ENCODE results near the gene SPAG9. TPM values are rescaled to one million over a fixed set of nuclear protein-coding genes. Genes with fewer than 3 reads are reported as not detected.

SPAG9 gene
- total RNA-seq, 1 experiment from 2014 or later, result 144 TPM

DNA sequence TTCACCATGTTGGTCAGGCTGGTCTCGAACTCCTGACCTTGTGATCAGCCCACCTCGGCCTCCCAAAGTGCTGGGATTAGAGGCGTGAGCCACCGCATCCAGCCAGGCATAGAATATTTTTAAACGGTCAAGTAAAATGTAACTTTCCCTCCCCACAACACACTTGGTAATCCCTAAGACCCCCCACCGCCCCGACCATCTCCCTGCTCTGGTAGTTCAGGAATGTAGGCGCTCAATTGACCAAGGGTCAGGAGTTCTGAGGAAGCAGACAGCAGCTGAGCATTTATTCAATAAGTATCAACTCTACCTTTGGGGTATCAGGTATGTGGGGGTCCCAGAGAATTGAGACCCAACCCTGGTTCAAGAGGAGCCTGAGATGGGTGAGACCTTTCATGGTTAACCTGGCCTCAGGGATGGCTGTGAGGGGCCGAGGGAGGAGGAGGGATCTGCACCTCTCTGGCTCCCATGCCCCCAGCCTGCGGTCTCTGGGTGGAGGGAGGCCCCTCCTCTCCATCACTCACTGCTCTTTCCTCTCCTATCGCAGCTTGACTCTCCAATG is 206.1 kb downstream of the SPAG9 start:
- CTCF ChIA-PET, result no interaction called here
- POLR2A ChIA-PET, result no interaction called here
- H3K27ac ChIP-seq (ENCODE audit: low read length), result no peak overlapping the region
- BruUV-seq (replicated peaks), result no TSS peak
- in situ Hi-C loops (cut with HindIII; ENCODE audit: low pct_unique_long_range_greater_than_20kb, low sequenced_read_pairs) (no loop called here), intact Hi-C loops (cut with micrococcal nuclease; ENCODE audit: unreplicated experiment) (no loop called here)
- H3K27me3 ChIP-seq (ENCODE audit: control insufficient read depth, insufficient read depth, low read length), result no peaks in the 10 kb centered on the region
- no peak for DNase-seq (ENCODE audit: low read depth, low spot score)
- no peak overlapping the region for H3K4me3 ChIP-seq (ENCODE audit: low read depth in 2 of 2, low read length in 2 of 2)
- no peaks in the 10 kb centered on the region for H3K9me3 ChIP-seq (ENCODE audit: control insufficient read depth, insufficient read depth, low read depth, low read length)
- TF ChIP-seq, protein P1, sequence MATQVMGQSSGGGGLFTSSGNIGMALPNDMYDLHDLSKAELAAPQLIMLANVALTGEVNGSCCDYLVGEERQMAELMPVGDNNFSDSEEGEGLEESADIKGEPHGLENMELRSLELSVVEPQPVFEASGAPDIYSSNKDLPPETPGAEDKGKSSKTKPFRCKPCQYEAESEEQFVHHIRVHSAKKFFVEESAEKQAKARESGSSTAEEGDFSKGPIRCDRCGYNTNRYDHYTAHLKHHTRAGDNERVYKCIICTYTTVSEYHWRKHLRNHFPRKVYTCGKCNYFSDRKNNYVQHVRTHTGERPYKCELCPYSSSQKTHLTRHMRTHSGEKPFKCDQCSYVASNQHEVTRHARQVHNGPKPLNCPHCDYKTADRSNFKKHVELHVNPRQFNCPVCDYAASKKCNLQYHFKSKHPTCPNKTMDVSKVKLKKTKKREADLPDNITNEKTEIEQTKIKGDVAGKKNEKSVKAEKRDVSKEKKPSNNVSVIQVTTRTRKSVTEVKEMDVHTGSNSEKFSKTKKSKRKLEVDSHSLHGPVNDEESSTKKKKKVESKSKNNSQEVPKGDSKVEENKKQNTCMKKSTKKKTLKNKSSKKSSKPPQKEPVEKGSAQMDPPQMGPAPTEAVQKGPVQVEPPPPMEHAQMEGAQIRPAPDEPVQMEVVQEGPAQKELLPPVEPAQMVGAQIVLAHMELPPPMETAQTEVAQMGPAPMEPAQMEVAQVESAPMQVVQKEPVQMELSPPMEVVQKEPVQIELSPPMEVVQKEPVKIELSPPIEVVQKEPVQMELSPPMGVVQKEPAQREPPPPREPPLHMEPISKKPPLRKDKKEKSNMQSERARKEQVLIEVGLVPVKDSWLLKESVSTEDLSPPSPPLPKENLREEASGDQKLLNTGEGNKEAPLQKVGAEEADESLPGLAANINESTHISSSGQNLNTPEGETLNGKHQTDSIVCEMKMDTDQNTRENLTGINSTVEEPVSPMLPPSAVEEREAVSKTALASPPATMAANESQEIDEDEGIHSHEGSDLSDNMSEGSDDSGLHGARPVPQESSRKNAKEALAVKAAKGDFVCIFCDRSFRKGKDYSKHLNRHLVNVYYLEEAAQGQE (IDR thresholded peaks at IDR 0.05; ENCODE audit: insufficient read depth in 1 of 2, low read depth in 2 of 2, low read length in 1 of 2), result no peak
- H3K36me3 ChIP-seq (ENCODE audit: control insufficient read depth, insufficient read depth, low read length), result no peaks in the 10 kb centered on the region
- no peak for ATAC-seq
- H3K4me1 ChIP-seq (ENCODE audit: control insufficient read depth, insufficient read depth, low read length), result peaks cover 13% of the 10 kb centered on the region

DNA sequence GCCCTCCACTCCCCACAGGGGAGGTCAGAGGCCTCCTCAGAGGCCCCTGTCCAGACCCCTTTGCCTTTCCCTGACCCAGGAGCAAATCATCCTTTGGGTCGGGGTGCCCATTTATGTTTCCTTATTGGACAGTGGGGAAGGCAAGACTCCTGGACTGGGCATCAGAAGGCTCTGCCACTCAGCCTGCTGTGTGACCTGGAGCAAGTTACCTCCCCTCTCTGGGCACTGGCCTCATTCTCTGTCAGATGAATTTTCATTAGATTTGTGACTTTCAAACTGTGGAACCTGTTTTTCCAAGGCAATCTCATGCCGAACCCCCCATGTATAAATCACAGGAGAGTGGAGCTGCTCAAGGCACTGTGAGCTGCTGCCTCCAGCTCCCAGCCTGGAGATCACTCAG is 207.5 kb downstream of the SPAG9 start:
- CTCF ChIA-PET, result no interaction called here
- in situ Hi-C loops (cut with HindIII; ENCODE audit: low pct_unique_long_range_greater_than_20kb, low sequenced_read_pairs) (no loop called here), intact Hi-C loops (cut with micrococcal nuclease; ENCODE audit: unreplicated experiment) (no loop called here)

More for the DNA sequence above, 207.5 kb downstream of the SPAG9 start:
- ATAC-seq, result no peak
- H3K4me1 ChIP-seq (ENCODE audit: control insufficient read depth, insufficient read depth, low read length), result peaks cover 17% of the 10 kb centered on the region
- no peaks in the 10 kb centered on the region for H3K36me3 ChIP-seq (ENCODE audit: control insufficient read depth, insufficient read depth, low read length)
- H3K9me3 ChIP-seq (ENCODE audit: control insufficient read depth, insufficient read depth, low read depth, low read length), result no peaks in the 10 kb centered on the region
- H3K27ac ChIP-seq (ENCODE audit: low read length), result no peak overlapping the region
- H3K27me3 ChIP-seq (ENCODE audit: control insufficient read depth, insufficient read depth, low read length), result no peaks in the 10 kb centered on the region
- POLR2A ChIA-PET, result no interaction called here
- BruUV-seq (replicated peaks), result no TSS peak
- no peak for DNase-seq (ENCODE audit: low read depth, low spot score)
- H3K4me3 ChIP-seq (ENCODE audit: low read depth in 2 of 2, low read length in 2 of 2), result no peak overlapping the region
- TF ChIP-seq CTCF (IDR thresholded peaks at IDR 0.05), result no peak
- TF ChIP-seq TCF7L2 (IDR thresholded peaks at IDR 0.05; ENCODE audit: low read depth, low read length), result no peak
- TF ChIP-seq, protein P1 (IDR thresholded peaks at IDR 0.05; ENCODE audit: insufficient read depth in 1 of 2, low read depth in 2 of 2, low read length in 1 of 2), result no peak
- no peak for TF ChIP-seq SIN3A (IDR thresholded peaks at IDR 0.05; ENCODE audit: borderline replicate concordance, insufficient read depth, low read depth, low read length)
- no peak for TF ChIP-seq POLR2AphosphoS5 (IDR thresholded peaks at IDR 0.05; ENCODE audit: low read depth, low read length)

Other genes with a start within 250 kb of the SPAG9 start
- gene NME1, start 32.7 kb upstream of the SPAG9 start, total RNA-seq (2021; ENCODE audit: unreplicated experiment), result 345 TPM
- gene NME2, start 45.5 kb upstream of the SPAG9 start, total RNA-seq (2021; ENCODE audit: unreplicated experiment), result 1,280 TPM
- gene MBTD1, start 139.2 kb upstream of the SPAG9 start, total RNA-seq (2021; ENCODE audit: unreplicated experiment), result 16.6 TPM
- 96.3 TPM for gene UTP18, start 139.7 kb upstream of the SPAG9 start, total RNA-seq (2021; ENCODE audit: unreplicated experiment)

Measured in Panc1 (cell line).